GM19468 (cell line): ENCODE measurements around the gene CLEC4F.

Source experiments
- ATAC-seq: cut with Tn5 transposase; IDR thresholded peaks from one replicate; pipeline ENCODE4 v1.9.1; 2021; ENCODE audit warnings: mild to moderate bottlenecking, moderate library complexity, moderate number of reproducible peaks; ENCODE audit not compliant: unreplicated experiment; ENCODE audit errors: extremely low read depth

Gene CLEC4F

DNA sequence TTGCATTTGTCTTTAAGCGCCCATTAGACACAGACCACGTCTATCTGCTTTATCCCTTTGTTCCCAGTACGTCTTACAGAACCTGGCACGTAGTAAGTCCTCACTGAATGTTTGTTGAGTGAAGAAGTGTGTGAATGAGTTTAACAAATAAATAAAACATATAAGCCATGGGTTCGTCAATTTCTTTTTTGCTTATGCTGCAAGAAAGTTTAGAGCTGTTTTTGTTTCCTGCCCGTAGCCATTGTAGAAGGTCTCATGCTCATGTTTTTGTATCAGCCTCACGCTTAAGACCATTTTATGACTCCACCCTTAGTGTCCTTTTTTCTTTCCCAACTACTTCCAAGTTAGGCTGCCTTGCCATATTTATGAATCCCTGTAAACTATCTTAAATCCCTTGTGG, 54.9 kb downstream of the CLEC4F start:
- no peak for ATAC-seq

- no peak for ATAC-seq
These were observed 61.0 kb downstream of the CLEC4F start for GRCh38 chr2:70759446-70759845.
